Panc1 (cell line): Measurements from ENCODE around the gene SEL1L3.

Experiments
- CTCF ChIP-seq: fragments of 450-650 bp; IDR thresholded peaks from 2 replicates; pipeline ENCODE4 v1.5.1; 2017; ENCODE audit warnings: mild to moderate bottlenecking
- SIN3A ChIP-seq: IDR thresholded peaks from 2 replicates; pipeline ENCODE4 v1.6.1; 2012; ENCODE audit warnings: low read depth, mild to moderate bottlenecking, low read length, moderate library complexity, borderline replicate concordance; ENCODE audit not compliant: insufficient read depth

GRCh38 chr4:25890571-25891485, 28.0 kb upstream of the SEL1L3 start:
- TF ChIP-seq CTCF = no peak
- TF ChIP-seq SIN3A = no peak
